ENCODE measurements around the gene DSC3.

DNA sequence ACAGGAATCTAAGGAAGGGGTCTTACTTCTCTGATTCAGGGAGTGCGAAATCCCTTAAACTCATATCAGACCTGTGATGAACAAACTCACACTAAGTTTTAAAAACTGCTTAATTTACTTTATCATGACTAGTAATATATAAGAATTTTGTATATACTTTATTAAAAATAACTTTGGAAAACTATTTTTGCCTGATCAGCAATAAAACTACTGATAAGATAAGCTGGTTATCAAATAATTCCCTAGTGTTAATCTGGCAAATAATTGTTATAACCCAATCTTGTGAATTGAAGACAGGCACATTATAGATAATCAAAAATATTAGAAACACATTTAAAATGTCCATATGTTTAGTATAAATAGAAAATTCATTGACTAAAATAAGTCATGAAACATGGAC lies 23.7 kb upstream of the DSC3 start:
- TF ChIP-seq BHLHE40 (IDR thresholded peaks at IDR 0.05; ENCODE audit: borderline replicate concordance) (no peak), FOXM1 (IDR thresholded peaks at IDR 0.05; ENCODE audit: borderline replicate concordance) (no peak), HDGF (IDR thresholded peaks at IDR 0.05; ENCODE audit: borderline replicate concordance) (no peak), SP1 (IDR thresholded peaks at IDR 0.05) (no peak), SUZ12 (IDR thresholded peaks at IDR 0.05) (no peak), CTBP1 (IDR thresholded peaks at IDR 0.05; ENCODE audit: borderline replicate concordance) (no peak), ZNF384 (IDR thresholded peaks at IDR 0.05) (no peak), ELF4 (IDR thresholded peaks at IDR 0.05) (no peak), L3MBTL2 (conservative IDR thresholded peaks at IDR 0.05) (no peak), ARNT (IDR thresholded peaks at IDR 0.05) (no peak)
- TF ChIP-seq, protein P1, sequence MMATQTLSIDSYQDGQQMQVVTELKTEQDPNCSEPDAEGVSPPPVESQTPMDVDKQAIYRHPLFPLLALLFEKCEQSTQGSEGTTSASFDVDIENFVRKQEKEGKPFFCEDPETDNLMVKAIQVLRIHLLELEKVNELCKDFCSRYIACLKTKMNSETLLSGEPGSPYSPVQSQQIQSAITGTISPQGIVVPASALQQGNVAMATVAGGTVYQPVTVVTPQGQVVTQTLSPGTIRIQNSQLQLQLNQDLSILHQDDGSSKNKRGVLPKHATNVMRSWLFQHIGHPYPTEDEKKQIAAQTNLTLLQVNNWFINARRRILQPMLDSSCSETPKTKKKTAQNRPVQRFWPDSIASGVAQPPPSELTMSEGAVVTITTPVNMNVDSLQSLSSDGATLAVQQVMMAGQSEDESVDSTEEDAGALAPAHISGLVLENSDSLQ (IDR thresholded peaks at IDR 0.05) = no peak
